Measurements from ENCODE around the gene UNCX. TPM values are rescaled to one million over a fixed set of nuclear protein-coding genes. Genes with fewer than 3 reads are reported as not detected.

Gene UNCX
- total and polyA plus RNA-seq, 2 of the 8 experiments (the other 6 are each of a cell fraction or from before 2014, with no cell fraction given) = not detected

- Histone ChIP-seq H3K4me3 (ENCODE audit: extremely low read depth in 1 of 4, insufficient read depth in 2 of 4, low read depth in 3 of 4, low read length in 4 of 4) (no peak overlapping the region), H3K27me3 (replicated peaks in 1 of 4; ENCODE audit: control insufficient read depth in 3 of 4, extremely low read depth in 1 of 4, insufficient read depth in 3 of 4, low read length in 3 of 4) (no peaks in the 10 kb centered on the region), H3K14ac (ENCODE audit: insufficient read length) (no peak overlapping the region), H2BK15ac (ENCODE audit: low read length) (no peak overlapping the region), H3K23me2 (ENCODE audit: low read depth, low read length) (no peaks in the 10 kb centered on the region), H2BK12ac (ENCODE audit: low read depth, low read length) (no peak overlapping the region), H3K56ac (replicated peaks; ENCODE audit: insufficient read length, low read depth, low read length) (no peak overlapping the region), H3K18ac (ENCODE audit: extremely low read depth, low read length) (no peak overlapping the region), H2AFZ (ENCODE audit: low read length) (no peak overlapping the region), H3K79me1 (ENCODE audit: low read depth, low read length) (no peaks in the 10 kb centered on the region), H4K5ac (ENCODE audit: insufficient read length, low read depth, low read length) (no peak overlapping the region), H4K8ac (ENCODE audit: extremely low read depth, insufficient read depth, low read length) (no peak overlapping the region; the same call in 1 of the 2 replicates), H4K20me1 (replicated peaks in 1 of 2; ENCODE audit: control insufficient read depth in 1 of 2, insufficient read depth in 2 of 2, low read length in 2 of 2) (no peaks in the 10 kb centered on the region), H2BK120ac (replicated peaks; ENCODE audit: low read depth, low read length) (no peak overlapping the region), H2BK20ac (ENCODE audit: low read length) (no peak overlapping the region), H3K9me3 (ENCODE audit: insufficient read depth in 2 of 2, low read depth in 1 of 2, low read length in 1 of 2) (no peaks in the 10 kb centered on the region), H2BK5ac (ENCODE audit: low read depth, low read length) (no peak overlapping the region), H2AK5ac (ENCODE audit: low read depth, low read length) (no peak overlapping the region), H3K4me1 (replicated peaks in 1 of 4; ENCODE audit: control insufficient read depth in 3 of 4, insufficient read depth in 4 of 4, low read length in 3 of 4) (no peaks in the 10 kb centered on the region), H3K79me2 (ENCODE audit: control insufficient read depth in 1 of 2, insufficient read depth in 2 of 2, low read length in 2 of 2) (no peaks in the 10 kb centered on the region), H3K27ac (ENCODE audit: low read depth, low read length) (no peak overlapping the region), H3K36me3 (ENCODE audit: control insufficient read depth in 2 of 4, insufficient read depth in 4 of 4, low read length in 3 of 4) (no peaks in the 10 kb centered on the region), H3K4ac (replicated peaks; ENCODE audit: insufficient read length, low read depth, low read length) (no peak overlapping the region), H3K23ac (ENCODE audit: insufficient read length) (no peak overlapping the region), H3K4me2 (ENCODE audit: insufficient read depth in 1 of 2, low read depth in 2 of 2, low read length in 2 of 2) (no peak overlapping the region), H4K91ac (replicated peaks; ENCODE audit: insufficient read length, low read length) (no peak overlapping the region), H3K9ac (replicated peaks in 1 of 4; ENCODE audit: extremely low read depth in 1 of 4, low read depth in 3 of 4, low read length in 3 of 4) (no peak overlapping the region)
- ChIA-PET CTCF (ENCODE audit: partially characterized antibody) (interaction anchor here (0.7 to 1.6 kb wide), 5 partner anchors 9 to 224 kb away, joined by 3 to 5 read pairs (median 3); no protein-coding TSS in a partner anchor), POLR2A (ENCODE audit: partially characterized antibody) (no interaction called here)
- no peak for TF ChIP-seq RBBP5 (IDR thresholded peaks at IDR 0.05; ENCODE audit: borderline replicate concordance, low read depth, low read length)
- TF ChIP-seq TEAD4 (IDR thresholded peaks at IDR 0.05; ENCODE audit: low read depth, low read length) = no peak
- no peak for TF ChIP-seq SAP30 (IDR thresholded peaks at IDR 0.05; ENCODE audit: insufficient read depth, insufficient replicate concordance, low read length)
- TF ChIP-seq JUN (IDR thresholded peaks at IDR 0.05; ENCODE audit: low read depth, low read length) = no peak
- TF ChIP-seq RAD21 (IDR thresholded peaks at IDR 0.05 in 1 of 2, conservative IDR thresholded peaks at IDR 0.05 in 1 of 2; ENCODE audit: low read depth in 2 of 2, low read length in 2 of 2) = no peak
- TF ChIP-seq BRCA1 (IDR thresholded peaks at IDR 0.05; ENCODE audit: low read depth, low read length) = no peak
- TF ChIP-seq SRF (IDR thresholded peaks at IDR 0.05; ENCODE audit: low read depth, low read length) = no peak
- no peak for TF ChIP-seq POU5F1 (IDR thresholded peaks at IDR 0.05; ENCODE audit: low read depth, low read length)
- TF ChIP-seq SIX5 (IDR thresholded peaks at IDR 0.05; ENCODE audit: low read depth, low read length) = no peak
- FAIRE-seq (no peak), DNase-seq (ENCODE audit: low read depth in 1 of 2, low spot score in 2 of 2) (no peak)
- 91% methylated on average over 16 of the region's 18 CpGs; no CpG with 5 or more reads in 1 of the 2 experiments for WGBS, 2 experiments (ENCODE audit: extremely low coverage in 1 of 2, insufficient coverage in 1 of 2, insufficient read length in 1 of 2, insufficient replicate concordance in 2 of 2, low coverage in 1 of 2, low lambda C conversion rate in 2 of 2, missing lambda C conversion rate in 1 of 2)
These were observed 22.2 kb upstream of the UNCX start for GRCh38 chr7:1210321-1210978.
